ENCODE measurements around the gene NONO.
"Not testable (repeated sequence)": the region's sequence is repeated elsewhere in the genome, so short reads cannot be mapped to it uniquely, and the experiment has no call there.

DNA sequence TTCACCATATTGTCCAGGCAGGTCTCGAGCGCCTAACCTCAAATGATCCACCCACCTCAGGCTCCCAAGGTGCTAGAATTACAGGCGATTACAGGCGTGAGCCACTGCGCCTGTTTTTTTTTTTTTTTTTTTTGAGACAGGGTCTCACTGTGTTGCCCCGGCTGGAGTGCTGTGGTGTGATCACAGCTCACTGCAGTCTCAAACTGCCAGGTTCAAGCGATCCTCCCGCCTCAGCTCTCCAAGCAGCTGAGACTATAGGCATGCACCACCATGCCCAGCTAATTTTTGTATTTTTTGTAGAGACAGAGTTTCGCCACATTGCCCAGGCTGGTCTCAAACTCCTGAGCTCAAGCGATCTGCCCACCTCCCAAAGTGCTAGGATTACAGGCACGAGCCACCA is 41.0 kb downstream of the NONO start:
- TF ChIP-seq EZH2 (IDR thresholded peaks at IDR 0.05; ENCODE audit: insufficient read depth, poor library complexity, severe bottlenecking); EZH2phosphoT487 (IDR thresholded peaks at IDR 0.05; ENCODE audit: insufficient read depth, low read depth): not testable (repeated sequence)
